WTC11 (cell line): ENCODE measurements around the gene IGFALS. TPM values are rescaled to one million over a fixed set of nuclear protein-coding genes. Genes with fewer than 3 reads are reported as not detected.

Experiments
- ATAC-seq: fragments of 200-7000 bp; cut with Tn5 transposase; 2 replicates; pipeline ENCODE4 v1.10.0; 2021; ENCODE audit warnings: mild to moderate bottlenecking, moderate library complexity
- CTCF ChIA-PET: fragments of 300-600 bp; sonication (Branson Sonifier 250); formaldehyde crosslinking; loops from one replicate; lab custom pipeline; 2021; ENCODE audit warnings: antibody characterized with exemption; lab: Charles Lee
- POLR2A ChIA-PET: fragments of 350-600 bp; sonication (Branson Sonifier 250); formaldehyde crosslinking; loops from one replicate; lab custom pipeline; 2021; ENCODE audit warnings: antibody characterized with exemption; lab: Charles Lee
- DNase-seq: peaks from one replicate; pipeline ENCODE4 v3.0.0; 2021; ENCODE audit warnings: low spot score
- H3K27ac Mint-ChIP-seq: 2 replicates; pipeline ENCODE4 v1.8.0; 2021; ENCODE audit warnings: mixed read lengths
- H3K27me3 Mint-ChIP-seq: 2 replicates; pipeline ENCODE4 v1.8.0; 2021; ENCODE audit warnings: low read depth, mild to moderate bottlenecking, moderate library complexity, mixed read lengths
- H3K36me3 Mint-ChIP-seq: 2 replicates; pipeline ENCODE4 v1.8.0; 2021; ENCODE audit warnings: mixed read lengths
- H3K4me1 Mint-ChIP-seq: 2 replicates; pipeline ENCODE4 v1.8.0; 2022; ENCODE audit warnings: mixed read lengths
- H3K4me3 Mint-ChIP-seq: 2 replicates; pipeline ENCODE4 v1.8.0; 2021; ENCODE audit warnings: mild to moderate bottlenecking, moderate library complexity, mixed read lengths
- H3K9me3 Mint-ChIP-seq: 2 replicates; pipeline ENCODE4 v1.8.0; 2021; ENCODE audit warnings: mixed read lengths
- CBFB ChIP-seq: sonication (generic); formaldehyde crosslinking; IDR thresholded peaks from 2 replicates; pipeline ENCODE4 v1.8.1; 2022; ENCODE audit warnings: mild to moderate bottlenecking, low read depth, missing genetic modification reagents
- FOXJ3 ChIP-seq: sonication (generic); formaldehyde crosslinking; IDR thresholded peaks from 2 replicates; pipeline ENCODE4 v1.9.0; 2021; ENCODE audit warnings: missing genetic modification reagents, mild to moderate bottlenecking, borderline replicate concordance
- FOXP1 ChIP-seq: sonication (generic); formaldehyde crosslinking; IDR thresholded peaks from 2 replicates; pipeline ENCODE4 v1.8.0; 2022; ENCODE audit warnings: missing genetic modification reagents, mild to moderate bottlenecking, moderate library complexity, borderline replicate concordance
- HMGA2 ChIP-seq: fragments of 250-450 bp; sonication (Bioruptor Pico); IDR thresholded peaks from 2 replicates; pipeline ENCODE4 v1.4.0; 2021; ENCODE audit warnings: mild to moderate bottlenecking, moderate library complexity
- HMGXB4 ChIP-seq: sonication (generic); formaldehyde crosslinking; IDR thresholded peaks from 2 replicates; pipeline ENCODE4 v1.8.1; 2023; ENCODE audit warnings: mild to moderate bottlenecking, moderate library complexity, missing genetic modification reagents
- JAZF1 ChIP-seq: fragments of 250-450 bp; sonication (Bioruptor Pico); IDR thresholded peaks from 2 replicates; pipeline ENCODE4 v1.9.0; 2021; ENCODE audit warnings: moderate library complexity, mild to moderate bottlenecking, inconsistent platforms
- NFE2L1 ChIP-seq: sonication (generic); formaldehyde crosslinking; IDR thresholded peaks from 2 replicates; pipeline ENCODE4 v1.8.1; 2023; ENCODE audit warnings: missing genetic modification reagents
- NR1H2 ChIP-seq: sonication (generic); formaldehyde crosslinking; IDR thresholded peaks from 2 replicates; pipeline ENCODE4 v1.9.0; 2021; ENCODE audit warnings: mild to moderate bottlenecking, moderate library complexity, missing genetic modification reagents
- NR2C2 ChIP-seq: sonication (generic); formaldehyde crosslinking; IDR thresholded peaks from 2 replicates; pipeline ENCODE4 v1.8.0; 2022; ENCODE audit warnings: mild to moderate bottlenecking, missing genetic modification reagents
- PRDM15 ChIP-seq: sonication (generic); formaldehyde crosslinking; IDR thresholded peaks from 2 replicates; pipeline ENCODE4 v1.8.0; 2022; ENCODE audit warnings: missing genetic modification reagents
- RELA ChIP-seq: sonication (generic); formaldehyde crosslinking; IDR thresholded peaks from 2 replicates; pipeline ENCODE4 v1.8.1; 2022; ENCODE audit warnings: missing genetic modification reagents, mild to moderate bottlenecking, borderline replicate concordance
- SMAD3 ChIP-seq: sonication (generic); formaldehyde crosslinking; IDR thresholded peaks from 2 replicates; pipeline ENCODE4 v1.8.0; 2022; ENCODE audit warnings: missing genetic modification reagents, mild to moderate bottlenecking, borderline replicate concordance
- SMAD4 ChIP-seq: sonication (generic); formaldehyde crosslinking; IDR thresholded peaks from 2 replicates; pipeline ENCODE4 v1.8.0; 2022; ENCODE audit warnings: mild to moderate bottlenecking, missing genetic modification reagents
- ZNF121 ChIP-seq: sonication (generic); formaldehyde crosslinking; IDR thresholded peaks from 2 replicates; pipeline ENCODE4 v1.8.0; 2023; ENCODE audit warnings: missing genetic modification reagents
- ZNF219 ChIP-seq: sonication (generic); formaldehyde crosslinking; IDR thresholded peaks from 2 replicates; pipeline ENCODE4 v1.8.0; 2023; ENCODE audit warnings: missing genetic modification reagents, mild to moderate bottlenecking, borderline replicate concordance
- ZNF232 ChIP-seq: sonication (generic); formaldehyde crosslinking; IDR thresholded peaks from 2 replicates; pipeline ENCODE4 v1.8.0; 2022; ENCODE audit warnings: mild to moderate bottlenecking, missing genetic modification reagents
- total RNA-seq: library from RNA; stranded (reverse); gene quantifications from 3 replicates; pipeline ENCODE4 v1.2.3, GENCODE V29; 2021
- TF ChIP-seq, protein P1 (sequence below): fragments of 250-450 bp; sonication (Bioruptor Pico); conservative IDR thresholded peaks from 2 replicates; pipeline ENCODE4 v1.9.0; 2021; ENCODE audit warnings: mild to moderate bottlenecking
- TF ChIP-seq, protein P2 (sequence below): sonication (generic); formaldehyde crosslinking; IDR thresholded peaks from 2 replicates; pipeline ENCODE4 v1.8.0; 2023; ENCODE audit warnings: missing genetic modification reagents
- TF ChIP-seq, protein P3 (sequence below): fragments of 250-450 bp; sonication (Bioruptor Pico); IDR thresholded peaks from 2 replicates; pipeline ENCODE4 v1.9.0; 2021; ENCODE audit warnings: moderate library complexity, mild to moderate bottlenecking, inconsistent platforms, borderline replicate concordance
- TF ChIP-seq, protein P4 (sequence below): sonication (generic); formaldehyde crosslinking; conservative IDR thresholded peaks from 2 replicates; pipeline ENCODE4 v1.8.1; 2023; ENCODE audit warnings: mild to moderate bottlenecking, low read depth, missing genetic modification reagents, moderate library complexity

Gene IGFALS
- total RNA-seq, 1 experiment from 2014 or later = not detected

DNA sequence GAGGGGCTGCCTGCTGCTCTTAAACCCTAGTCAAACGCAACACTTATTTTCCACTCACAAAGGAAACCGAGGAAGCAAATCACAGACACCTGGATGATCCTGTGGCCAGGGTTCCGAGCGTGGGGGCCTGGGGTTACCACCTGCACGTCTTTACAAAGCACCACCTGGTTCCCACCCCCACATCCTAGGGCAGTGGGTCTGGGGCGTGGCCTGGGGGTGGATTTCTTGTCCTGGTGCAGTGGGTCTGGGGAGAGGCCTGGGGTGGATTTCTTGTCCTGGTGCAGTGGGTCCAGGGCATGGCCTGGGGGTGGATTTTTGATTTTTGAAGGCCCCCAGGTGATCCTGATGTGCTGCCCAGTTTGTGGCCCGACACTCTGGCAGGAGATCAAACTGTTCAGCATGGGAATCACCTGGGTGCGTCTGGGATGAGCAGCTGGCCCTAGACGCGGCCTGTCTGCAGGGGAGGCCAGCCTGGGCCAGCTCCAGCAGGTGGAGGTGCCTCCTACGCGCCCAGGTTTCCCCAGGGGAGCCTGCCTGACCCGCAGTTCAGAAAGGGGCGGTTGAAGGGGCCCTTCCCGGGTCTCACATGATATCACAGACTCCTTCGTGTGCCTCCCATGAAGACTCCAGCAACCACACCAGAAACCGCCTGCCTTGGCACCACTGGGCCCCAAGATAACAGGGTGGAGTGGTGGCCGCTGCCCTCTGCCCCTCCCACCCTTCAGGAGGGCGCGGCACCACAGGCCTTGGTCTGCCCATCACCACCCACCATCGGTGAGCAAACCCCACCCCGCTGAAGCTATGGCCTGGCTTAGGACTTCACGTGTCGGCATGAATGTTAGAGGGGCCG, 26.8 kb upstream of the IGFALS start (continued):
- no peak for TF ChIP-seq FOXJ3 (CRISPR knock-in tag)
- no peak for TF ChIP-seq ZNF219 (CRISPR knock-in tag)
- TF ChIP-seq, protein P1, sequence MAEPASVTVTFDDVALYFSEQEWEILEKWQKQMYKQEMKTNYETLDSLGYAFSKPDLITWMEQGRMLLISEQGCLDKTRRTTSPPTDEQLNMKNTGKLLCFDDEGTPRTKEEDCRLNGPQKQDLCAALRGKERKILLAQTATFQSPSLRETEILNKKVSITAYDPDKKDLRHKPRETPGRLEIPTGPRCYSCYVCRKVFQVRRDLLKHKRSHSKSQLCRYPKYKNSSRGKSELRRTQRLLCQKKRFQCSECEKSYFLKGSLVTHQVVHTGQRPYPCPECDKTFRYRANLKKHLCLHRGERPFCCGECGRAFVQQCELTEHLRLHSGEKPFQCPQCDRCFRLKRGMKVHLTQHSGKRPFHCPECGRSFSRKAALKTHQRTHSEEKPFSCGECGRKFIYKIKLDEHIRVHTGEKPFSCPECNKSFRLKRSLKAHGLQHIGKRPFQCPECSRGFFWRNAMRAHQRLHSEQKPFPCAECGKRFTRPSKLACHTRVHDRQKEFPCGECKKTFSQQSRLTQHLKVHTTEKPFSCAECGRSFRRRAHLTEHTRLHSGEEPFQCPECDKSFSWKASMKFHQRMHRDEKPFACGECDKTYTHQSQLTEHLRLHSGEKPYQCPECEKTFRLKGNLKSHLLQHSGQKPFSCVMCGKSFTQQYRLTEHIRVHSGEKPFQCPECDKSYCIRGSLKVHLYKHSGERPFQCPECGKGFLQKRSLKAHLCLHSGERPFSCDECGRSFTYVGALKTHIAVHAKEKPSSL = no peak
- no peak for TF ChIP-seq SMAD4
- TF ChIP-seq, protein P2, sequence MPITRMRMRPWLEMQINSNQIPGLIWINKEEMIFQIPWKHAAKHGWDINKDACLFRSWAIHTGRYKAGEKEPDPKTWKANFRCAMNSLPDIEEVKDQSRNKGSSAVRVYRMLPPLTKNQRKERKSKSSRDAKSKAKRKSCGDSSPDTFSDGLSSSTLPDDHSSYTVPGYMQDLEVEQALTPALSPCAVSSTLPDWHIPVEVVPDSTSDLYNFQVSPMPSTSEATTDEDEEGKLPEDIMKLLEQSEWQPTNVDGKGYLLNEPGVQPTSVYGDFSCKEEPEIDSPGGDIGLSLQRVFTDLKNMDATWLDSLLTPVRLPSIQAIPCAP (CRISPR knock-in tag) = no peak
- no peak for TF ChIP-seq HMGA2 (CRISPR knock-in tag)
- TF ChIP-seq, protein P3, sequence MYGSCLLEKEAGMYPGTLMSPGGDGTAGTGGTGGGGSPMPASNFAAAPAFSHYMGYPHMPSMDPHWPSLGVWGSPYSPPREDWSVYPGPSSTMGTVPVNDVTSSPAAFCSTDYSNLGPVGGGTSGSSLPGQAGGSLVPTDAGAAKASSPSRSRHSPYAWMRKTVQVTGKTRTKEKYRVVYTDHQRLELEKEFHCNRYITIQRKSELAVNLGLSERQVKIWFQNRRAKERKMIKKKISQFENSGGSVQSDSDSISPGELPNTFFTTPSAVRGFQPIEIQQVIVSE (CRISPR knock-in tag) = no peak
- TF ChIP-seq ZNF121 = no peak
- no peak for TF ChIP-seq HMGXB4 (CRISPR knock-in tag)
- TF ChIP-seq NFE2L1 (CRISPR knock-in tag) = no peak
- no peak for TF ChIP-seq CBFB

- ATAC-seq (no peak), DNase-seq (no peak)
- Mint-ChIP-seq H3K9me3 (no peaks in the 10 kb centered on the region), H3K4me1 (0 out of 2 replicates have a peak, but pooled peaks cover 4% of the 10 kb centered on the region), H3K36me3 (peaks cover 6% of the 10 kb centered on the region), H3K4me3 (no peak overlapping the region), H3K27ac (peak overlapping the region; percentile 65; the same call in 1 of the 2 replicates), H3K27me3 (no peaks in the 10 kb centered on the region)
- ChIA-PET CTCF (no interaction called here), POLR2A (no interaction called here)
- TF ChIP-seq JAZF1 (CRISPR knock-in tag) (no peak), ZNF232 (CRISPR knock-in tag) (no peak), FOXP1 (no peak), NR2C2 (CRISPR knock-in tag) (no peak), SMAD3 (no peak), PRDM15 (CRISPR knock-in tag) (no peak), NR1H2 (CRISPR knock-in tag) (no peak), RELA (no peak)
- TF ChIP-seq, protein P2 (CRISPR knock-in tag) = no peak
- TF ChIP-seq, protein P1 = no peak
- TF ChIP-seq, protein P4, sequence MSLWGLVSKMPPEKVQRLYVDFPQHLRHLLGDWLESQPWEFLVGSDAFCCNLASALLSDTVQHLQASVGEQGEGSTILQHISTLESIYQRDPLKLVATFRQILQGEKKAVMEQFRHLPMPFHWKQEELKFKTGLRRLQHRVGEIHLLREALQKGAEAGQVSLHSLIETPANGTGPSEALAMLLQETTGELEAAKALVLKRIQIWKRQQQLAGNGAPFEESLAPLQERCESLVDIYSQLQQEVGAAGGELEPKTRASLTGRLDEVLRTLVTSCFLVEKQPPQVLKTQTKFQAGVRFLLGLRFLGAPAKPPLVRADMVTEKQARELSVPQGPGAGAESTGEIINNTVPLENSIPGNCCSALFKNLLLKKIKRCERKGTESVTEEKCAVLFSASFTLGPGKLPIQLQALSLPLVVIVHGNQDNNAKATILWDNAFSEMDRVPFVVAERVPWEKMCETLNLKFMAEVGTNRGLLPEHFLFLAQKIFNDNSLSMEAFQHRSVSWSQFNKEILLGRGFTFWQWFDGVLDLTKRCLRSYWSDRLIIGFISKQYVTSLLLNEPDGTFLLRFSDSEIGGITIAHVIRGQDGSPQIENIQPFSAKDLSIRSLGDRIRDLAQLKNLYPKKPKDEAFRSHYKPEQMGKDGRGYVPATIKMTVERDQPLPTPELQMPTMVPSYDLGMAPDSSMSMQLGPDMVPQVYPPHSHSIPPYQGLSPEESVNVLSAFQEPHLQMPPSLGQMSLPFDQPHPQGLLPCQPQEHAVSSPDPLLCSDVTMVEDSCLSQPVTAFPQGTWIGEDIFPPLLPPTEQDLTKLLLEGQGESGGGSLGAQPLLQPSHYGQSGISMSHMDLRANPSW (CRISPR knock-in tag) = no peak
Observed at GRCh38 chr16:1819611-1820010, 26.1 kb upstream of the IGFALS start.
